ENCODE results near the gene NAXD. TPM values are rescaled to one million over a fixed set of nuclear protein-coding genes. Genes with fewer than 3 reads are reported as not detected.
A peak's percentile ranks its signal among the peaks of the same experiment; 100 is the strongest.

Gene NAXD
- total RNA-seq, 2 donors from 2014 or later, result 35.9 to 36.4 TPM

DNA sequence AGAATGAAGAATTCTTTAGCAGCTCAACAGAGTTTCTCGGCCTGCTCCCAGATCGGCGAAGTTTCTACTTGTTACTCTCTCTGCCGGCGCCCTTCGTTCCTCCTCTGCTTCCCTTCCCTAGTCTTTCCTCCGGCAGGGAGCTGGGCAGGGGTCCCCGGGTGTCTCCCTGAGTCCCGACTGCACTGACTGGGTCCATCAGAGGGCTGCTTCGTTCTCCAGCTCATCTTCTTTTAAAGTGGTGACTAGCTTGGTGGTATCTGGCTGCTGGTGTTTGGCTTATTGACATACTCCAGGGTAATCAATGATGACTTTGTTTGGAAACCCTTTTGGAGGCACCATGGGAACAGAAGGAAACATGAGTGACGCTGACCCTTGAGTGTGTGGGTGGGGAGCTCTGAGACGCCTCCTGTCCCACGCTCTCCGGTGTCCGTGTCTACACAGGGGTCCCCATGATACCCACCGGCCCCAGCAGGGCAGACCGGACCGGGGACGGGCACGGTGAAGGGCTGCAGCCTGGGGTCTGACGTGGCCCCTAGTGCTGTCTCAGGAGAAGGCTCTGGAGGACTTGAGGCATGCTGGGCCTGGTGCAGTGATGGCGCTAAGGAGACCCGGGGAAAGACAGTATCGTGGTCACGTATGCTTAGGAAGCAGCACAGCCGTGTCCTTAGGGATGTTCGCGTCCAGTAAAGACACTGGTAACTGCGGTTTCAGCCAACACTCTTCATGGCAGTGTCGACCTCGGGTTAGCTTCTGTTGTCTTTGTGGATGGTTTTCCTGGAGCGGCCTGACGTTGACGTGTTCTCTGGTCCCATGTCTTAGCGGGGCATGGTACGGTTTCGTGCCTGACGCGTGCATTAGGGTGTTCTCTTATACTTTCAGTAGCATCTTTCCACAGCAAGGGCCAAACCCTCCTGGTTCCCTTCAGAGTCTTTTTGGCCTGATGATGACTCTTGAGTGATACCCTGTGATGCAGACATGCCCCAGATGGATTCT, 23.8 kb downstream of the NAXD start:
- intact Hi-C loops (cut with DNase I, micrococcal nuclease), result no loop called here
- ATAC-seq, result no peak
- DNase-seq, result no peak

DNA sequence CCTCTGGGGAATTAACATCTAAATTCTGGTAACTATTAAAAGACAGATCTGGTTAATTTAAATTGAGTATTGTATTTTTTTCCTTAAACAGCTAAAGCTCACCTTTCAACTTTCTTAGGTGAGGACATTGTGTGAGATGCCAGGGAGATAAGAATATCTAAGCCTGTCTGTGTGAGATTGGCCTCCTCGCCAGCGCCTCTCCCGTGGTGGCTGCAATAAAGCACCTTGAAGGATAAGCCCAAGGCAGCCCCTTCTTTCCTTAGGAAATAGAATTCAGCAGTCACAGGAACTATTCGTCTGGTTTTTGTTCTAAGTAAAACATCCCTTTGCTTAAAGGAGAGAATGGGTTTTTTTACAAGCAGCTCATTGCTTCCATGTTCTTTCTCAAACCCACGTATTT, 24.6 kb downstream of the NAXD start:
- DNase-seq, result no peak
- intact Hi-C loops (cut with DNase I, micrococcal nuclease), result no loop called here
- ATAC-seq, result no peak

DNA sequence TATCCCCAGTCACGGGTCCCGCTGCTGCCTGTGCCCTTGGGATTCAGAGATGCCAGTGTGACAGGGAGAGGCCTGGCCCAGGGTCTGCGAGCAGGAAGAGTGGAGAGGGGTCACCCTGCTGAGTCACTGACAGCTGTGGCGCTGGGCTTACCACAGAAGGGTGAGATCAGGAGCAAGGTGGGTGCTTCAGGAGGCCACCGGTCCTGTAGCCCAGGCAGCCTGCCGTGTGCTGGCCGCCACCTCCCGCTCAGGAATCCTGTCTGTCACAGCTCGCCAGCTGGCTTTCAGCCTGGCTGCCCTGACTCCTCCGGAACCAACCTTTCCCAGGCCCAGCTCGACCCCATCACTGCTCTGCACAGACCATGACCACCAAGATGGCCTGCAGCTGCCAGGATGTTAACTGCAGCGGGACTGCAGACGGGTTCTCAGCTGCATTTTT, 25.3 kb downstream of the NAXD start:
- intact Hi-C loops (cut with DNase I, micrococcal nuclease), result no loop called here
- ATAC-seq (no peak), DNase-seq (no peak)

DNA sequence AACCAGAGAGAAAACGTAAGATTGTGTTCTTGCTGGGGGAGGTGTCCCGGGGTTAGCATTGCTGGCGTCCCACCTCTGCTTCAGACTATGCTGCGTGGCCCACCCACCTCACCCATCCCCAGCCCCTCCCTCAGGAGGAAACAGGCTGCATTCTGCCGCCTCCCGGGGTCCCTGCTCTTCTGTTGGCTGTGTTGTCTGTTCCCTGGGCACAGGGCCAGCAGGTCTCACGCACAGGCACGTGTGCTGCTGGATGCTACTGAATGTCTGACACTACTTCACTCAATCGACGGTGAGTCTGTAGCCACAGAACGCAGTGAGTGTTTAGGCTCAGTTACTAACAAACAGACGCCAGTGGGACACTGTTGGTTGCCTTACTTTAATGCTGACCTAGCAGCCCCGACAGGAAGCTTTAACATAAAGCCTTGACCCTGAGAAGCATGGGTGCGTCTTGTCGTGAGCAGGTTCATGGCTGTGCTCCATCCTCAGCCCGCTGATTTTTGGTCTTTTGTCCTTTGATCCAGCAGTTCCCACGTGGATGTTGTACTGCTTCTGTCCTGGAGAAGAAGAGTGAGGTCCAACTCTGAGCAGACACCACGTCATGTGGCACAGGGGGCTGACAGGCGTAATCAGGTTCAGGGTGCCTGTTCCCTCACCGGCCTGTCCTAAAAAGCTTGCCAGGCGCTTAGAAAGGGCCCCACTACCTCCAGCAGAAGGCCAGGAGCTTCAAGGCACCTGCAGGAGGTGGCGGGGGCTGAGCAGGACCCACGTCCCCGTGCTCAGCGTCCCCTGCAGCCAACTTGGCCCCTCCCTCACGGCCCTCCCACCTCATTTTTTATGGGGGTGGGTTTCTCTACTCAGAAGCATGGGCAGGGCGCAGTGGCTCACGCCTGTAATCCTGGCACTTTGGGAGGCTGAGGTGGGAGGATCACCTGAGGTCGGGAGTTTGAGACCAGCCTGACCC, 26.0 kb downstream of the NAXD start:
- DNase-seq, result no peak
- intact Hi-C loops (cut with DNase I, micrococcal nuclease), result no loop called here
- no peak for ATAC-seq

DNA sequence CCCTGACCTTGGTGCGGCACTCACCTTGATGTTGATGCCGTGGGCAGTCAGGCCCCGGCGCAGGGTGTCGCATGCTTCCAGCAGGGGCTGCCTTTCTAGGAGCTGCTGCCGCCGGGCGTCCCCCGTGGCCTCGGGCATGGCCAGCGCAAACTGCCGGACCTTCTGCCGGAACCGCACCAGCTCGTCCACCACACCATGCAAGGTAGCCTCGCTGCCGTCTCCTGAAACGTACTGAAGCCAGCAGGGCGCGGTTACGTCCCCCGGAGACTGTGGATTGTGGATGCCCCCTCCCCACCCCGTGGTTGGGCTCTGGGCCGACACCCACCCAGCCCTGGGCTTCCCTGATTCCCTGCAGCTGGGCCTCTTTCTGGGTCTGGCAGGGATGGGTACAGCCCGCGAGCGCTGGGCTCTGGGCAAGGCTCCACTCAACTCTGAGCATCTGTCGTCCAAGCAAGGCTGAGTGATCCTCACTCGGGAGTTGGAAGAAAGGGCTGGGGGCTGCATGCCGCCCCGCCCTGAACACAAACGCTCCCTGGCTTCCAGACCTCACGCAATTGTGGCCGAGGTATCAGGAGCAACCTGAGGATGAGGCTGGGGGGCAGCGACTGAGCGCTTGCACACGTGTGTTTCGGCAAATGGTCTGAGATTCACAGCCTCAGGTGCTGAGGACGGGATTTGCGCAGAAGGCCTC, 27.1 kb downstream of the NAXD start:
- ATAC-seq, result no peak
- intact Hi-C loops (cut with DNase I, micrococcal nuclease), result no loop called here
- no peak for DNase-seq

DNA sequence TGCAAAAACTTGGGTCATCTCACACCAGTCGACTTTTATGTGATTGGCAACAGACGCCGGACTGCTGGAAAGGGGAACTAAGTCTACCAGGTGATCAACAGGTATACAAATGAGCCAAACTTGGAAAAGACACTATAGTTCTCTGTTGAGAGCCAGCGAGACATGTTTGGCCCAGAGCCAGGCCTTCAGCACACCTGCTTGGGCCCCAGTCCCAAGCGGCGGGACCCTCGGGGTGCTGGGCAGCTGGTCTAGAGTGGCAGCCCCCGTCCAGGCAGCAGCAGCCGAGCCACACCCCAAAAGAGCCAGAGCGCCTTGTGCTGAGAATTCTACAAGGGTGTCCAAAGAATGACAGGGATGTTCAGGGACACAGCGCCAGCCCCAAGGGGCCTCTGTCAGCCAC, 28.0 kb downstream of the NAXD start:
- DNase-seq (no peak), ATAC-seq (no peak)
- intact Hi-C loops (cut with DNase I, micrococcal nuclease), result no loop called here

DNA sequence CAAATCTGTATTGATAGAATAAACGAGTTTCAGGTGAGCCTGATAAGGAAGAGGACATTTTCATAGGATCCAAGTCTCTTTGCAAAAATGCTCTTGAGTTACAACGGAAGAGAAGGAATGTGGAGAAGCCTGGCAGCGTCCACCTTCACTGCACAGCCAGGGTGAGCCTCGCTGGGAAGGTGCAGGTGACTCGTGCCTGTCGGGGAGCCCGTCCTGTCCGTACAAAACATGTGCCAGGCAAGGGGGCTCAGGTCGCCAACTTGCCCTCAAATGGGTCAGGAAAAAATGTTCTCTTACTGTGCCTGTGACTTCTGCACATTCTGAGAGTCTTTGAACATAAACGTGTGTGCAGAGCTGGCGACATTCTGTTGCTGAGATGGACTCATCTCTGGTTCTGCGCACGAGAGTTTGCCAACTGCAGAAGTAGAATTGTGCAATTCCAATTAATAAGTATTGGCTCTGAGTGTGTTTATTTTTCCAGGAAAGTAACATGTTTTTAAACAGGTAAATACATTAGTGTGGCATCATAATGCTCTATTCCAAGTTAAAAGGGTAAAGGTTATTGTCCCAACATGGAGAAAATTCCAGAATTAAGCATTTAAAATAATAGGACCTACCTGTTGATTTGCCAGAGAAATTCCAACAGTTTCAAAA, 28.6 kb downstream of the NAXD start:
- intact Hi-C loops (cut with DNase I, micrococcal nuclease), result no loop called here
- ATAC-seq, result no peak
- DNase-seq, result no peak

DNA sequence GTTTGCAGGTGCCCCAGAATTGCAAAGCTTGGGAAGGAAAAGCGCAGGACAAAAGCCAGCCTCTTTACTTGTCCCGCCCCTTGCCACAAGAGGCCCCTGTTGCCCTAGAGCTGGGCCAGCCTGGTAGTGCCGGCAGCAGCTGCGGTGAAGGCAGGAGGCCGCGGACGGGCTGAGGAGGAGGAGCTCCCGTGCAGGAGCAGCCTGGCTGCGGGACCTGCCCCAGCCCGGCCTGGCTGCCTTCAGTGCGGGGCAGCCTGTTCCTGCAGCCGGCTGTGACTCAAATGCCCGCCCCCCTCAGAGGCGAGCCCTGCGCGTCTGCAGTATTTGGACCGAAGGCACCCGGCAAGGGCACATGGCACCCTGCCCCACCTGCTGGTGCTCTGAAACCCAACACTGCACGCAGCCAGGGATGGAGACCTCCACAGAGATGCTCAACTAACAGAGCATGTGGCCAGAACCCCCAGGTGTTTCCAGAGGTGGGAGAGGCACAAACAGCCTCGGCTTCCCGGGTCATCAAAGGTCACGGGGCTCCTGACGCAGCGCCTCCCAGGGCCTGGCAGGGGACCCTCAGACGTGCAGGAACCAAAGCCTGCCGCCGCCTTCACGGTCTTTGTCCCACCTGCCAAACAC, 29.7 kb downstream of the NAXD start:
- intact Hi-C loops (cut with DNase I, micrococcal nuclease), result no loop called here

DNA sequence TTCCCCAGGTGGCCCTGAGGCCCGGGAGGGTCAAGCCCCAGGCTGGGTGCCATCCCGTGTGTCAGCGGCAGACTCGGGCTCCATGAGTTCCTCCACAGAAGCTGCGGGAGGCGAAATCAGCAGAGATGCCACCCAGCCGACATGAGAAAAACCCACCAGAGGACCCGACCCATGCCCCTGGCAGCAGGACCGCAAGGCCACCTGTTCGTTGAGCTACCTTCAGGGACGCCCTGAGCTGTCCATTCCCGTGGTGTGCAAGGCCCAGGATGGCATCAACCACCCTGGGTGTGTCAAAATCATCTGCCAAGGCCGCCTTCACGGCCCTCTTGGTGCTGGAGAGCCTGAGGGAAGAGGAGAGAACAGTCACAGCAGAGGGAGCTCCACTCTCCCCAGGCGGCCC, 30.4 kb downstream of the NAXD start:
- ATAC-seq, result no peak
- intact Hi-C loops (cut with DNase I, micrococcal nuclease), result no loop called here
- DNase-seq, result no peak

More for the DNA sequence above, 29.7 kb downstream of the NAXD start:
- peak; percentile 73 to 78 for DNase-seq
- peak; percentile 87 for ATAC-seq

DNA sequence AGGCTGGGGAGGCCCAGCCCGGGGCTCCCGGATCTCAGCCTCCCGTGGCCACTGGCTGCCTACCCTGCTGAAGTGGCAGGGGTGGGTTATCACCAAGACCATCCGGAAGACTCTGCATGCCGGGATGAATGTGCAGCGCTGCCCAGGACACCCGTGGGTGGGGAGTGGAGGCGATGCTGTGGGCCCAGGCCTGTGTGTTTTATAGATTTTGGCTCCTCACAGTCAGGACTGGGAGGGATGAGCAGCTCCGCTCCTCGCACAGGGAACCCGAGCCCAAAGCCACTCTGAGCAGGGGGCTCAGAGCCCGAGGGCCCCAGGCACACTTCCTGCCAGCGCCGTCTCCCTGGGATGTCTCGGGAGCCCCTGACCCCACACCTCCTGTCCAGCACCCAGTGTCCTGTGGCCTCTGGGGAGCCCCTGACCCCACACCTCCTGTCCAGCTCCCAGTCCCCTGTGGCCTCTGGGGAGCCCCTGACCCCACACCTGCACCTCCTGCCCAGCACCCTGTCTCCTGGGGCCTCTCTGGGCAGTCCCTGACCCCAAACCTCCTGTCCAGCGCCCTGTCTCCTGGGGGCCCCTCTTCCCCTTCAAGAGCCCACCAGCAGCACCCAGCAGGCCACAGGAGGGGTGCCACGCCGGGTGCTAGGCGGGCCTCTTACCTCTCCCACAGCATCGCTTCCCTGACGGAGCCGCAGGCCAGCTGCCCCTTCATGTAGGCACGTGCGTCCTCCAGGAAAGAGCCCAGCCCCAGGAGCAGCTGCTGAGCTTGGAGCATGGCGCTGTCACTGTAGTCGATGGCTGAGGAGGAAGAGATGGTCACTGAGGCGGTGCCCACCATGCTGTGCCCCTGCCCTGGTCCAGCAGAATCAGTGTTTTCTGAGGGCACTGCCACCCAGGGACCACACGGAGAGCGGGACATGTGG, 31.4 kb downstream of the NAXD start:
- ATAC-seq (no peak), DNase-seq (no peak)
- intact Hi-C loops (cut with DNase I, micrococcal nuclease), result no loop called here

DNA sequence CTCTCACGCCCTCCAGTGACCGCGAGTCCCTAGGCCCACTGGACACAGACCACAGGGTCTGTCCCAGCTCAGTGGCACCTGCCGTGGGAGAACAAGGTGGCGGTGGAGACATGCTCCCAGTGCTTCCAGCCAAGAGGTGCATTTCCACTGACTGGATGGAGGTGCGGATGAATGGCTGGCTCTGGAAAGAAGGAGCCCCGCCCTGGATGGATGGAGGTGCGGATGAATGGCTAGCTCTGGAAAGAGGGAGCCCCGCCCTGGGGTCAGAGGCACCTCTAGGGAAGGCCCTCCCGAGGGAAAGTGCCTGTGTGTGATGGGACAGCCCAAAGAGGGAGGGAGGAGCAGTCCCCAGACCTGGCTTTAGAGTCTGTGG, 32.0 kb downstream of the NAXD start:
- ATAC-seq, result no peak

DNA sequence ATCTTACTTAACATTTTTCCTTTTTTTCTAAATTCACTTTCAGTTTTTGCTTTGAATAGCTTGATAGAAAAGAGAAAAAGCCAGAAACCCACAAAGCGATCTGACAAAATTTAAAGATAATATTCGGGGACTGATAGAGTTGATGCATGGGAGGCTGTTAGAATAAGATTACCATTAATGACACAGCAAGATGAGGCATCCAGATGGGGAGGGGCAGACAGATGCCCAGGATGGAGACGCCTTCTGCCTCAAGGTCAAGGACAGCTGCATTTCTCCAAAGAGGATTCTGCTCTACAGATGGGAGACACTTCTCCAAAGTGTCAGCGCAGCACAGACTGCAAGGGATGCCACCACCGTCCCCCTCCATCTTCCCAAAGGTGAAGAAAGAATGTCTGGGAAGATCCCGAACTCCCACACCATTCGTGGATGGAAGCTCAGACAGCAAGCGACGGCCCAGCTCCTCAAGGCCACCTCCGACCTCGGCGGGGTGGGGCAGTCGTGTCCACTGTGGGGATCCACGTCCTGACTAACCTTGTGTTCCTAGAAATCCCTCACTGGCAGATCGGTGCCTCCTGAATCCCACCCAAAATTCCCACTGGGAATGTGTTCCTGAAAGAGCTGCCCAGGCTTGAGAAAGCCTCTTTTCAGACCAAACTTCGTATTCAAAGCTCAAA, 32.9 kb downstream of the NAXD start:
- intact Hi-C loops (cut with DNase I, micrococcal nuclease), result no loop called here

More for the DNA sequence above, 32.0 kb downstream of the NAXD start:
- no peak for DNase-seq
- intact Hi-C loops (cut with DNase I, micrococcal nuclease), result no loop called here

DNA sequence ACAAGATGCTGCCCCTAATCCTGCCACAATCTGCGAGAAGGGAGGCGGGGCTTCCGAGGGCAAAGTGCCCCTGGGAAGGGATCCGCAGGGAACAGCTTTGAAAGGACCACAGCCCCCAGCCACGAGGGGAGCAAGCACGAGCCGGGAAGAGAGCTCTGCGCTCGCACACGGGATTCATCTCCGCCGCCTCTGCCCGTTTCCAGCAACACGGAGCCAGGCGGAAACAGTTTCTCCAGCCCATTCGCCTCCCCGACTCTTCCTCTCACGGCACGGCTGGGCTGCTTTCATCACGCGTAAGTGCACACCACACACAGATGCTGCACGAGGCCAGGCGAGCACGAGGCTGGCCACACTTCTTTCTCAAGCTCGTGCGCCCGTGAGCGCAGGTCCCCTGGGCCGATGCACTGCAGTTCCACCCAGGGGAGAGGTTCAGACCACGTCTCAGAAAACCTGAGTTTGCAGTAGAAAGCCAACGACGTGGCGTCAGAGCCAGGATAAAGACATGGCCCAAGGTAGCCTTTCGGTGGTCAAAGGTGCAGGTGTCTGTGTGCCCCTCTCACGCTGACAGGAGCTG, 33.6 kb downstream of the NAXD start:
- DNase-seq (no peak), ATAC-seq (no peak)
- intact Hi-C loops (cut with DNase I, micrococcal nuclease), result no loop called here

More for the DNA sequence above, 32.9 kb downstream of the NAXD start:
- ATAC-seq (no peak), DNase-seq (no peak)

DNA sequence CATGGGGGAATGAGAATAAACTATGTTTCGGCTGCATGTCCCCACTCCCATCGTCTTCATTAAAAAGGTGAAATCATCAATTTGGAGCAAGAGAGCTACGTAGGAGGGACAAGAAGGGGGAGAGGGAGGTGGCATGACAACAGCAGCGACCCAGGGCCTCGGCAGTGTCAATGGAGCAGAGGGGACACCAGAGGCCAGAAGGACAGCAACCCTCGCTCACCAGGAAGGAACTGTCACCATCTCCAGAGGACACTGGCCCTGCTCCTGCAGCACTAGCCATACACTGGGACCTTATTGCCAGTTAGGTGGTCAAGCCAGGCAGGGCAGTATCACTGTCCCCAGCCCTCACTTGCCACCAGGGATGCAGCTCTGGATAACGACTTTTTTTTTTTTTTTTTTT, 34.2 kb downstream of the NAXD start:
- intact Hi-C loops (cut with DNase I, micrococcal nuclease), result no loop called here
- ATAC-seq, result no peak
- DNase-seq, result no peak

DNA sequence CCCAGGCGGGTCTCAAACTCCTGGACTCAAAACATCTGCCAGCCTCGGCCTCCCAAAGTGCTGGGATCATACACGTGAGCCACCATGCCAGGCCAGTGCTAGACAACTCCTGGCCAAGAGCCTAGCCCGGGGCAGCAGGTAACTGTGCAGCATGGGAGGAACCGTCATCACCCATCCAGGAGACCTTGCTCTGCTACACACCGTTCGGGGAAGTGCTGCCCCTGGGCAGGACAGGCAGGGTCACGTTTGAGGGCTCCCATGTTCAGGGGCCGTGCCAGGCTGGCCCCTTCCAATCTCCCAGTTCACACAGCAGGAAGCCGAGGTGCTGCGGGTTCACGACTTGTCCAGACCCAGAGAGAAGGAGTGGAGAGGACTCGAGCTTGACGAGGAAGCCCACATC, 35.1 kb downstream of the NAXD start:
- intact Hi-C loops (cut with DNase I, micrococcal nuclease), result no loop called here
- ATAC-seq (no peak), DNase-seq (no peak)

DNA sequence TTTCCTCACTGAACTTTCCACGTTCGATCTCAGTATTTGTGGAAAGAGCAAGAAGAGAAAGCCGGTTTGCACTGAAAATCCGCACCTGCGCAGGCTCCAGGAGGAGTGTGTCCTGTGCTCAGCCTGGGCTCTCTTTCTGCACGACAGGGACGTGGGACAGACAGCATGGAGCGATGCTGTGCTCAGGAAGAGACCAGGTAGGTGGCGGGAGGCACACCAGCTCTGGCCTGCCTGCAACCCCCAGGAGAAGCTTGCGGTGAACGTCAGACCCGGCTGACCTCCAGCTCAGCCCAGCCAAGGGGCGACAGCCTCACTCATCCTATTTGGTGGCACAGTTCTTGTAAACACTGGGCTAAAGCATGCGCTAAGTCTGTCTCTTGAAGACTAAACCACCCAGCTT, 35.9 kb downstream of the NAXD start:
- no peak for DNase-seq
- ATAC-seq, result no peak
- intact Hi-C loops (cut with DNase I, micrococcal nuclease), result no loop called here
